Astrocyte of the hippocampus (primary cell): ENCODE data around the gene ST6GALNAC3.
A peak's percentile ranks its signal among the peaks of the same experiment; 100 is the strongest.

Experiments used
- DNase-seq: peaks from one replicate; pipeline ENCODE4 v3.0.0; 2011; ENCODE audit warnings: low read depth, low spot score

Gene ST6GALNAC3

GRCh38 chr1:76142771-76143540 lies 68.4 kb downstream of the ST6GALNAC3 start:
- peak; percentile 60 for DNase-seq

GRCh38 chr1:76144247-76144646 lies 69.7 kb downstream of the ST6GALNAC3 start:
- DNase-seq, result peak; percentile 74

GRCh38 chr1:76145332-76145731 lies 70.8 kb downstream of the ST6GALNAC3 start:
- DNase-seq, result no peak

GRCh38 chr1:76146184-76146583 lies 71.6 kb downstream of the ST6GALNAC3 start:
- no peak for DNase-seq

GRCh38 chr1:76147917-76148316 lies 73.4 kb downstream of the ST6GALNAC3 start:
- DNase-seq, result no peak

GRCh38 chr1:76148460-76148859 lies 73.9 kb downstream of the ST6GALNAC3 start:
- no peak for DNase-seq

- DNase-seq, result no peak
Measured at GRCh38 chr1:76153841-76154205, 79.3 kb downstream of the ST6GALNAC3 start.

- DNase-seq, result peak; percentile 90
Measured at GRCh38 chr1:76154206-76154956, 79.8 kb downstream of the ST6GALNAC3 start.

- no peak for DNase-seq
Measured at GRCh38 chr1:76156987-76157386, 82.4 kb downstream of the ST6GALNAC3 start.

- peak; percentile 52 for DNase-seq
Measured at GRCh38 chr1:76158126-76158525, 83.6 kb downstream of the ST6GALNAC3 start.

GRCh38 chr1:76160225-76160624 lies 85.7 kb downstream of the ST6GALNAC3 start:
- peak; percentile 23 for DNase-seq

GRCh38 chr1:76161451-76161850 lies 86.9 kb downstream of the ST6GALNAC3 start:
- DNase-seq, result no peak

- no peak for DNase-seq
Measured at GRCh38 chr1:76162254-76162653, 87.7 kb downstream of the ST6GALNAC3 start.

- DNase-seq, result no peak
Measured at GRCh38 chr1:76164165-76164564, 89.6 kb downstream of the ST6GALNAC3 start.

GRCh38 chr1:76170084-76170483 lies 95.5 kb downstream of the ST6GALNAC3 start:
- no peak for DNase-seq

- DNase-seq, result peak; percentile 48
Measured at GRCh38 chr1:76170513-76170912, 96.0 kb downstream of the ST6GALNAC3 start.

- DNase-seq, result peak; percentile 34
Measured at GRCh38 chr1:76176000-76176399, 101.5 kb downstream of the ST6GALNAC3 start.

- DNase-seq, result no peak
Measured at GRCh38 chr1:76177615-76178014, 103.1 kb downstream of the ST6GALNAC3 start.

GRCh38 chr1:76179219-76179698 lies 104.7 kb downstream of the ST6GALNAC3 start:
- no peak for DNase-seq

- DNase-seq, result no peak
Measured at GRCh38 chr1:76185207-76185606, 110.7 kb downstream of the ST6GALNAC3 start.

GRCh38 chr1:76186554-76187170 lies 112.1 kb downstream of the ST6GALNAC3 start:
- no peak for DNase-seq

GRCh38 chr1:76187436-76187835 lies 112.9 kb downstream of the ST6GALNAC3 start:
- DNase-seq, result no peak
